ENCODE data around the gene NOD2.

- TF ChIP-seq POLR2AphosphoS5 (IDR thresholded peaks at IDR 0.05) = no peak
- no peak for TF ChIP-seq POLR2A (IDR thresholded peaks at IDR 0.05)
- TF ChIP-seq CTCF (IDR thresholded peaks at IDR 0.05) = no peak
- no peak for TF ChIP-seq EP300 (IDR thresholded peaks at IDR 0.05; ENCODE audit: low read depth)
Observed at GRCh38 chr16:50673496-50674275, 19.7 kb upstream of the NOD2 start.

Measured in transverse colon (tissue), 4 donors.